Stimulated activated CD8-positive, alpha-beta memory T cell treated with anti-CD3 and anti-CD28 coated beads, Interleukin-7, amount 100 ng/mL, for 48 hours (primary cell): ENCODE measurements around the gene IFI27.

Experiments
- DNase-seq, 2 donors: peaks; one replicate each; pipeline ENCODE4 v3.0.0-alpha.2; 2020; ENCODE audit warnings: low read depth in 1 of 2; ENCODE audit errors: extremely low read depth in 1 of 2

IFI27 gene

GRCh38 chr14:94124582-94125377, 14.2 kb downstream of the IFI27 start:
- DNase-seq: no peak

GRCh38 chr14:94125659-94126418, 15.3 kb downstream of the IFI27 start:
- DNase-seq: no peak

GRCh38 chr14:94126419-94126677, 15.8 kb downstream of the IFI27 start:
- no peak for DNase-seq

- no peak for DNase-seq
These were observed 16.3 kb downstream of the IFI27 start for GRCh38 chr14:94126800-94127199.

GRCh38 chr14:94127330-94127729, 16.8 kb downstream of the IFI27 start:
- no peak for DNase-seq

GRCh38 chr14:94128216-94128839, 17.8 kb downstream of the IFI27 start:
- no peak for DNase-seq

- peak; percentile 21 to 70 for DNase-seq
These were observed 18.7 kb downstream of the IFI27 start, which contains the start of gene IFI27L2 for GRCh38 chr14:94129111-94129757. TSS of gene IFI27L2 (minus strand) at chr14:94129604. CDS start at chr14:94129564, 40 bp downstream.

GRCh38 chr14:94129758-94130414, 19.4 kb downstream of the IFI27 start:
- DNase-seq: no peak

- DNase-seq: peak; percentile 11 to 29
These were observed 21.9 kb downstream of the IFI27 start for GRCh38 chr14:94132285-94132887.

- no peak for DNase-seq
These were observed 24.9 kb downstream of the IFI27 start for GRCh38 chr14:94135476-94135875.

GRCh38 chr14:94136575-94137331, 26.2 kb downstream of the IFI27 start:
- DNase-seq: peak; percentile 43 to 73

GRCh38 chr14:94138251-94138650, 27.7 kb downstream of the IFI27 start:
- DNase-seq: no peak

- DNase-seq: no peak
These were observed 28.5 kb downstream of the IFI27 start for GRCh38 chr14:94139006-94139405.

- DNase-seq: no peak
These were observed 28.9 kb downstream of the IFI27 start for GRCh38 chr14:94139421-94139820.

- no peak for DNase-seq
These were observed 31.7 kb downstream of the IFI27 start for GRCh38 chr14:94142247-94142646.

- DNase-seq: no peak
These were observed 32.3 kb downstream of the IFI27 start for GRCh38 chr14:94142836-94143235.

- no peak for DNase-seq
These were observed 32.7 kb downstream of the IFI27 start for GRCh38 chr14:94143239-94143638.

GRCh38 chr14:94143711-94144110, 33.2 kb downstream of the IFI27 start:
- DNase-seq: no peak

- DNase-seq: no peak
These were observed 34.2 kb downstream of the IFI27 start for GRCh38 chr14:94144765-94145164.
